Osteoblast (primary cell): Measurements from ENCODE around the gene MRC2. TPM values are rescaled to one million over a fixed set of nuclear protein-coding genes. Genes with fewer than 3 reads are reported as not detected.

Experiments used
- DNase-seq: peaks from one replicate; pipeline ENCODE4 v3.0.0; 2011; ENCODE audit warnings: low spot score, mixed read lengths; ENCODE audit not compliant: insufficient read length; ENCODE audit errors: missing footprints
- H2AFZ ChIP-seq: 2 replicates; pipeline ENCODE4 v1.6.0; 2011; ENCODE audit warnings: mild to moderate bottlenecking, low read length
- H3K27ac ChIP-seq: 2 replicates; pipeline ENCODE4 v1.5.1; 2011; ENCODE audit warnings: mild to moderate bottlenecking, low read depth, low read length, moderate library complexity
- H3K27me3 ChIP-seq: 2 replicates; pipeline ENCODE4 v1.6.0; 2012; ENCODE audit warnings: mild to moderate bottlenecking, control low read depth, inconsistent platforms, low read length, moderate library complexity; ENCODE audit not compliant: insufficient read depth
- H3K36me3 ChIP-seq: 2 replicates; pipeline ENCODE4 v1.5.1; 2011; ENCODE audit warnings: mild to moderate bottlenecking, low read length, control low read depth, moderate library complexity; ENCODE audit not compliant: insufficient read depth
- H3K4me1 ChIP-seq: 2 replicates; pipeline ENCODE4 v1.5.1; 2011; ENCODE audit warnings: mild to moderate bottlenecking, low read length, control low read depth, moderate library complexity; ENCODE audit not compliant: insufficient read depth
- H3K4me2 ChIP-seq: 2 replicates; pipeline ENCODE4 v1.6.0; 2011; ENCODE audit warnings: mild to moderate bottlenecking, low read length; ENCODE audit not compliant: insufficient read depth
- H3K4me3 ChIP-seq: fragments of 200-600 bp; sonication (generic); 3 replicates; pipeline ENCODE4 v1.5.1; 2012; ENCODE audit warnings: mild to moderate bottlenecking, low read length, inconsistent platforms; ENCODE audit not compliant: insufficient read depth
- H3K79me2 ChIP-seq: 2 replicates; pipeline ENCODE4 v1.6.0; 2012; ENCODE audit warnings: mild to moderate bottlenecking, low read length, control low read depth, inconsistent platforms; ENCODE audit not compliant: insufficient read depth
- H3K9me3 ChIP-seq: 2 replicates; pipeline ENCODE4 v1.5.1; 2011; ENCODE audit warnings: low read depth, low read length, control low read depth
- H4K20me1 ChIP-seq: 2 replicates; pipeline ENCODE4 v1.6.0; 2012; ENCODE audit warnings: mild to moderate bottlenecking, low read length, control low read depth; ENCODE audit not compliant: insufficient read depth
- total RNA-seq: library from RNA; depleted of rRNA; stranded (reverse); fragments of >200 nt; gene quantifications from 2 replicates; pipeline ENCODE4 v1.2.3, GENCODE V29; 2012
- TF ChIP-seq, protein P1 (sequence below): IDR thresholded peaks from 2 replicates; pipeline ENCODE4 v1.5.1; 2011; ENCODE audit warnings: mild to moderate bottlenecking, low read depth, low read length, moderate library complexity; ENCODE audit errors: extremely low read depth

Gene MRC2
- total RNA-seq, 1 donor: 552 TPM

DNA sequence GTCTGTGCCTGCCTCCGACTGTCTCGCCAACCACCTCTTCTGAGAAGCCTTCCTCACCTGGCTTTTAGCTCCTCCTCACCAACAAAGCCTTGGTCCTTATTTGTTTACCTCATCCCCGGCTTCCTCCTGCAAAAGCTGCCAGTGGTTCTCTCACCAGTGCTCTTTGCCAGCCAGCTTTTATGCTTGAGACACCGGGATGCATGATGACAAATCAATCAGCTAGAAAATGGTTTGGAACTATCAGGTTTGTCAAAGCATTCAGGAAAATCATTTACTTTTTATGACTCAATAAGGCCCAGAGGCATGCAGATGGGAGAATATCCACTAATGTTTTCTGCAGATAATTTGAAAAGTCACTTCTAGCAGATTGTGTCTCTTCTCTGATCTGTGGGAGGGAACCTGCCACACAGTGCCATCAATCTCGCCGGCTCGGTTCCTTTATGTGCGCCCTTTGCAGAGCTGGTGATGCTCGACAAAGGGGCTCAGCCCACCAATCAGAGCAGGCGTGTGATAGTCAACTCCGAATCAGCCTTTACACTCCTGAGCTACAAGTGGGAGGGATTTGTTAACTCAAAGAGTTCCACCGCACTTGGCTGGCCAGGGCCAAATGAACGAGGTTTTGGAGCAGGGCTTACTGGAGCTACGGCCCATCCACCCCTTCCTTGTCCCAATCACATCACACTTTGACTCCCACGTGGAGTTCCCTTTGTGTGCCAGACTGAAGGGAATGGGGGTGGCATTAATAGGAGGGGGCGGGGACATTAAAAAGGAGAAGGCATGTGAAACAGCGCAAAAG is 85.8 kb downstream of the MRC2 start:
- Histone ChIP-seq H3K27me3 (no peaks in the 10 kb centered on the region), H3K36me3 (no peaks in the 10 kb centered on the region), H3K27ac (no peak overlapping the region), H3K9me3 (peaks cover 5% of the 10 kb centered on the region), H3K4me3 (no peak overlapping the region), H2AFZ (no peak overlapping the region), H3K79me2 (no peaks in the 10 kb centered on the region), H3K4me2 (no peak overlapping the region), H3K4me1 (peaks cover 26% of the 10 kb centered on the region), H4K20me1 (no peaks in the 10 kb centered on the region)
- DNase-seq: no peak
- TF ChIP-seq, protein P1, sequence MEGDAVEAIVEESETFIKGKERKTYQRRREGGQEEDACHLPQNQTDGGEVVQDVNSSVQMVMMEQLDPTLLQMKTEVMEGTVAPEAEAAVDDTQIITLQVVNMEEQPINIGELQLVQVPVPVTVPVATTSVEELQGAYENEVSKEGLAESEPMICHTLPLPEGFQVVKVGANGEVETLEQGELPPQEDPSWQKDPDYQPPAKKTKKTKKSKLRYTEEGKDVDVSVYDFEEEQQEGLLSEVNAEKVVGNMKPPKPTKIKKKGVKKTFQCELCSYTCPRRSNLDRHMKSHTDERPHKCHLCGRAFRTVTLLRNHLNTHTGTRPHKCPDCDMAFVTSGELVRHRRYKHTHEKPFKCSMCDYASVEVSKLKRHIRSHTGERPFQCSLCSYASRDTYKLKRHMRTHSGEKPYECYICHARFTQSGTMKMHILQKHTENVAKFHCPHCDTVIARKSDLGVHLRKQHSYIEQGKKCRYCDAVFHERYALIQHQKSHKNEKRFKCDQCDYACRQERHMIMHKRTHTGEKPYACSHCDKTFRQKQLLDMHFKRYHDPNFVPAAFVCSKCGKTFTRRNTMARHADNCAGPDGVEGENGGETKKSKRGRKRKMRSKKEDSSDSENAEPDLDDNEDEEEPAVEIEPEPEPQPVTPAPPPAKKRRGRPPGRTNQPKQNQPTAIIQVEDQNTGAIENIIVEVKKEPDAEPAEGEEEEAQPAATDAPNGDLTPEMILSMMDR: no peak

DNA sequence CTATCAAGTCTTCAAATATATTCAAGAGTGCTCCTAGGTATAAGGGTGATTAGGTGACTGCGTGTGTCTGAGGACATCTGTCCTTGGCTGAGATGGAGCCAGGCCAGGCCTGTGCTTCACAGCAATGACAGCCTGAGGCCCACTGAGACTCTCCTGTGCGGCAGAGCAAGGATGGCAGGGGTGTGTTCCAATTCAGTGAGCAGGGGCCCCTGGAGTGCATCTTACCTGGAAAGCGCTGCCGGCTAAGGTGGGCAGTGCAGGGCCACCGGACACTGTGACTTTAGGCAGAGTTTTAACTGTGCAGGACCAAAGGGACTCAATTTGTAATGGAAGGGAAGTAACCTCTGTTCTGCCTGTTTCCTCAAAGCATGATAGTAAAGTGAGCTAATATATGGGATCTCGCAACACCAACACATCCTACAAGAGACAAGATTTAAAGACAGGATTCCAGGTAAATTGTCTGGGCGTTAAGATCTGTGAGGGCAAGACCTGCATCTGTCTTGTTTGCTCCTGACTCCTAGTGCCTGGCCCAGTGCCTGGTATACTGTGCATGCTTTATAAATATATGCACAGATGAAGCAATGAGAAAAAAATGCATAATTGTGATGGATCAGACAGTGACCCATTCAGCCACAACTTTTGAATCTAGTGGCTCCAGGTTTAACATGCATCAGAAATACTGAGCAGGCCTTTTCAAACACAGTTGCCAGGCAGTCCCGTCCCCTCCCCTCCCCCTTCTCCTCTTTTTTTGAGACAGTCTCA is 86.7 kb downstream of the MRC2 start:
- Histone ChIP-seq H3K27ac (peak overlapping the region; percentile 73), H3K36me3 (no peaks in the 10 kb centered on the region), H3K4me2 (no peak overlapping the region), H3K79me2 (no peaks in the 10 kb centered on the region), H3K4me1 (peaks cover 32% of the 10 kb centered on the region), H3K4me3 (no peak overlapping the region), H3K27me3 (no peaks in the 10 kb centered on the region), H4K20me1 (no peaks in the 10 kb centered on the region), H2AFZ (no peak overlapping the region), H3K9me3 (no peaks in the 10 kb centered on the region)
- TF ChIP-seq, protein P1: no peak
- peak; percentile 74 for DNase-seq

DNA sequence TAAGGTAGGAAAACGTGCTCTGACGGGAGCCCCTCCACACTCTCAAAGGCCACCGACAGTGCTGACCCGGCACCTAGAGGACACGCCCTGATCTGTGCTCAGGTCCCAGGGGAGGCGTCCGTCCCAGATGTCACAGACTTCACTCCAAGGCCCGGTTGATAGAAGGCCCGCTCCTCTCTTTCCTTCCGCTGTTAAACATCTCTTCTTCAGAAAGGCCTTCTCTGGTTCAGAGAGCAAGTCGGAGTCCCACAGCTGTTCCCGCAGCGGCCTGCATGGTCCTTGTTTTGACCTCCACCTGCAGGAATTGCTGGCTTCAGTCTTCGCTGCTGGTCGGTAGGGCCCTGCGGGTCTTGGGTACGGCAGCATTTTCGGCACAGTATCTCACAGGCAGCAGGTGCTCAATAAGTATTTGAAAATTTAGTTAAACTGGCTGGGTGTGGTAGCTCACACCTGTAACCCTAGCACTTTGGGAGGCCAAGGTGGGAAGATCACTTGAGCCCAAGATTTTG is 88.5 kb downstream of the MRC2 start:
- Histone ChIP-seq H3K36me3 (no peaks in the 10 kb centered on the region), H3K79me2 (no peaks in the 10 kb centered on the region), H2AFZ (no peak overlapping the region), H3K9me3 (no peaks in the 10 kb centered on the region), H3K4me3 (no peak overlapping the region), H3K4me1 (peaks cover 32% of the 10 kb centered on the region), H3K27ac (no peak overlapping the region), H4K20me1 (no peaks in the 10 kb centered on the region), H3K4me2 (no peak overlapping the region), H3K27me3 (no peaks in the 10 kb centered on the region)
- DNase-seq: no peak
- TF ChIP-seq, protein P1: no peak
